A549 treated with ZK216348 at 1 μM for 4 hours (cell line): ENCODE measurements around the gene CD163. TPM values are rescaled to one million over a fixed set of nuclear protein-coding genes. Genes with fewer than 3 reads are reported as not detected.

ENCODE experiments used
- total RNA-seq: library from RNA; stranded (reverse); fragments of 200-300 nt; extraction: Qiagen RNA extraction; gene quantifications from 5 replicates; pipeline ENCODE4 v1.2.3, GENCODE V29; 2022; ENCODE audit warnings: low read depth

The CD163 gene
- total RNA-seq: not detected in 5 replicates

DNA sequence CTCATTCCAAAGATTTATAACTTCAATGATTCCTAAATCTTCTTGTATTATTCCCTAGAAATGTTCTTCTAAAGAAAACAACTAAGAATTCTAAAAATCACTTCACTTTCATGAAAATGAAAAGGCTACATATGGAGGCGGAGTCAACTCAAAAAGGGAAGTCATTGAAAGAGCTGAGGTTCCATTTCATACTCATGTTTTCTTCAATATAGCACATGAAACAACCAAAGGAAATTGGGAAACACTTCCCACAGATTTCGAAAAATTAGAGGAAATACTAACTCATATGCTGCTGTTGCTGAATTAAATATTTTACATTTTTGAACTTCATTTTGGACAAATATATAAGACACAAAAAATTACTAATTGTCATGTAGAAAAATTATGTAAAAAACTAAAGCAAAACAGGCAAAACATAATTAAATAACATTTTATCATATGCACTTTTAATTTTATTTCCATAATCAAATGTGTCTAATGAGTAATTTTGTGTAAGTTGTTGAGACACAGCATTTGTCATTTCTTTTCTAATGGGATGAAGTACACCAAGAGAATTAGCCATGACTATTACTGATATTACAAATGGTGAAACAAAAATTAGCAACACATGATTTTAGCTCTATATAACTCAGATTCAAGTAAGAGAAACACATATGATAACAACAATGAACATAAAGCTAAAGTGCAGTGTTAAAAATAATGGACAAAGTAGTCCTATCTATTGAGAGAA lies at the start of gene CD163:
Gene CD163 (minus strand): TSS at position 92 of the 730 bp plus-strand sequence. CDS start 87 bp downstream, at position 5.

DNA sequence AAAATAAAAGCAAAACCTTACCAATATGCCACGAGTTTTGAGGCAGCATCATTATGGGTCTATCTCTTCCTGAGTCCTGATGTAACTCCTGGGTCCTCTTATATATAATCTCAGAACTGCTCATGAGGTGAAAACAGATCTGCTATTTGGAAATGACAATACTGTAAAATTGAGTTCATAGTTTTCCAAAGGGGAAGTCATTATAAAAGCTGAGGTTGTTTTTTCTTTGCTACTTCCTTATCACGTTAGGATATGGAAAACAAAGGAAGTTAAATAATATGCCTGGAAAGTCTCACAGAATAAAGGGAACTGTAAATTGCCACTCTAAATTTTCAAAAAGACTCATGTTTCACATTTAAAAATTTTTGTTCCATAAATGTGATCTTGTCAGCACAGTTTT lies 59.5 kb downstream of the CD163 start, which contains the start of gene CD163L1:
Gene CD163L1 (minus strand): TSS at position 78 of the 400 bp plus-strand sequence. CDS start 26 bp downstream, at position 52.

Other genes with a start within 250 kb of the CD163 start
- not detected in 5 replicates for gene ACSM4, start 199.7 kb downstream of the CD163 start, total RNA-seq
- gene CD163L1, start 59.6 kb downstream of the CD163 start, total RNA-seq: 0.16 to 0.51 TPM (median 0.20 TPM) in 5 replicates
- not detected in 5 replicates for gene APOBEC1, start 162.1 kb upstream of the CD163 start, total RNA-seq
- not detected in 5 replicates for gene GDF3, start 192.0 kb upstream of the CD163 start, total RNA-seq
- gene DPPA3, start 207.7 kb upstream of the CD163 start, total RNA-seq: not detected in 5 replicates
- not detected in 5 replicates for gene CLEC4C, start 243.6 kb upstream of the CD163 start, total RNA-seq